Effector memory CD4-positive, alpha-beta T cell (primary cell): ENCODE results near the gene HSPB9.

ENCODE experiments used
- DNase-seq, 3 donors: peaks; one replicate each; pipeline ENCODE4 v3.0.0-alpha.2; 2020
- H3K27ac ChIP-seq: 2 replicates; pipeline ENCODE4 v1.7.0; 2013; ENCODE audit warnings: mild to moderate bottlenecking, low read length, moderate library complexity; ENCODE audit not compliant: insufficient read depth, poor library complexity, severe bottlenecking
- H3K27me3 ChIP-seq: replicated peaks from 2 replicates; pipeline ENCODE4 v1.7.0; 2013; ENCODE audit warnings: mild to moderate bottlenecking, low read length; ENCODE audit not compliant: insufficient read depth, control insufficient read depth, poor library complexity, severe bottlenecking
- H3K36me3 ChIP-seq: 2 replicates; pipeline ENCODE4 v1.7.0; 2013; ENCODE audit warnings: mild to moderate bottlenecking, low read length, moderate library complexity; ENCODE audit not compliant: control insufficient read depth, insufficient read depth
- H3K4me1 ChIP-seq: 2 replicates; pipeline ENCODE4 v1.7.0; 2013; ENCODE audit warnings: low read length, mild to moderate bottlenecking; ENCODE audit not compliant: control insufficient read depth, insufficient read depth, poor library complexity, severe bottlenecking
- H3K4me3 ChIP-seq: 2 replicates; pipeline ENCODE4 v1.7.0; 2013; ENCODE audit warnings: low read length, low read depth, mild to moderate bottlenecking; ENCODE audit not compliant: insufficient read depth, poor library complexity, severe bottlenecking
- H3K9me3 ChIP-seq: 2 replicates; pipeline ENCODE4 v1.7.0; 2013; ENCODE audit warnings: mild to moderate bottlenecking, low read length, moderate library complexity; ENCODE audit not compliant: control insufficient read depth
- total RNA-seq, 3 donors: gene quantifications; one replicate each; lab custom pipeline; 2026; lab: John Stamatoyannopoulos, UW

Gene HSPB9, protein sequence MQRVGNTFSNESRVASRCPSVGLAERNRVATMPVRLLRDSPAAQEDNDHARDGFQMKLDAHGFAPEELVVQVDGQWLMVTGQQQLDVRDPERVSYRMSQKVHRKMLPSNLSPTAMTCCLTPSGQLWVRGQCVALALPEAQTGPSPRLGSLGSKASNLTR
- total RNA-seq = 0 reads per million in 3 donors

DNA sequence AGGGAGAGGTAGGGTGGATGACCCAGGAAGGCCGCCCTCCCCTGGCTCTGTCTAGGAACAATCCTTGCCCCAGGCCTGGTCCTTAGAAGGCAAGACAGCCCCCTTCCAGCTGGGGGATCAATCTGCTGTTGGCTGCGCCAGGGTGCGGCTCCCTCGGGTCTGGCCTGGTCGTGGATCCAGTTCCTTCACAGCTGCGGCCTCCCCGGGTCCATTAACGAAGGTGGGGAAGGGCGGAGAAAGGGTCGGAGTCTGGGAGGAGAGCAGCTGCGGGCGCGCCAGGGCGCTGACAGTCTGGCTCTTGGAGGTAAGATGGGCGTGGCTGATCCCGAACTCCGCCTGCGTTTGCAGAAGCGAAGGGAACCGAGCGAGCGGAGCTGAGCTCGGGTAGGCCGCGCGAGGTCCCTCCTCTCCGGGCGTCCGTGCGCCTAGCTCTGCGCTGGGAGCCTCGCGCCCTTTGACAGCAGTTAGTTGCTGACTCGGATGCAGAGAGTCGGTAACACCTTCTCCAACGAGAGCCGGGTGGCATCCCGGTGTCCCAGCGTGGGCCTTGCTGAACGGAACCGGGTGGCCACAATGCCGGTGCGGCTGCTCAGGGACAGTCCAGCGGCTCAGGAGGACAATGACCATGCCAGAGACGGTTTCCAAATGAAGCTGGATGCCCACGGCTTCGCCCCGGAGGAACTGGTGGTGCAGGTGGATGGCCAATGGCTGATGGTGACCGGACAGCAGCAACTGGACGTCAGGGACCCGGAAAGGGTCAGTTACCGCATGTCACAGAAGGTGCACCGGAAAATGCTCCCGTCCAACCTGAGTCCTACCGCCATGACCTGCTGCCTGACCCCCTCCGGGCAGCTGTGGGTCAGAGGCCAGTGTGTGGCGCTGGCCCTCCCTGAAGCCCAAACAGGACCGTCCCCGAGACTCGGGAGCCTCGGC is at the start of gene HSPB9:
TSS of gene HSPB9 (plus strand) at position 434 of the 933 bp plus-strand sequence. CDS start at position 481, 47 bp downstream.
- no peak within 1 kb of the TSS for H3K27ac ChIP-seq
- no peak for DNase-seq
- H3K27me3 ChIP-seq = no peaks in the 10 kb centered on the region
- H3K4me1 ChIP-seq = peaks cover 8% of the 10 kb centered on the region
- peaks cover 37% of the 10 kb centered on the region for H3K36me3 ChIP-seq
- no peaks in the 10 kb centered on the region for H3K9me3 ChIP-seq
- H3K4me3 ChIP-seq = peak within 1 kb of the TSS; percentile 69

DNA sequence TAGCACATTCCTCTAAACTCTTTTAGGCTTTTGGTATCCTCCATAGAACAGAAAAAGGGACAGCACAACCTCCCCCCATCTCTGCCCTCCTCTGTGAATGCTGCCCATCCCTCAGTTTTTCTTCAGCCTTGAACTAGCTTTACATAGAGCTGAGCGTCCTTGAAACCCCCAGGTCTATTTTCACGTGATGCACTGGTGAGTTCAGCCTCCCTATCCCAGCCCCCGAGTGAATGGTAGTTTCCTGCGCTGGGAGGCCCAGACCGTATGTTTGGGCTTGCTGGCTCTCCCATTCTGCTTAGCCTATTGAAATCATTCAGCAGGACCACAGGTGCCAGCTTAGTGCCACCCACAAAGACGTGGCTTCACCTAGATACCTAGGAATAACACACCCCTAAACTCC is 46.8 kb upstream of the HSPB9 start:
- Histone ChIP-seq H3K27me3 (peaks cover 18% of the 10 kb centered on the region), H3K27ac (no peak overlapping the region), H3K9me3 (no peaks in the 10 kb centered on the region)

DNA sequence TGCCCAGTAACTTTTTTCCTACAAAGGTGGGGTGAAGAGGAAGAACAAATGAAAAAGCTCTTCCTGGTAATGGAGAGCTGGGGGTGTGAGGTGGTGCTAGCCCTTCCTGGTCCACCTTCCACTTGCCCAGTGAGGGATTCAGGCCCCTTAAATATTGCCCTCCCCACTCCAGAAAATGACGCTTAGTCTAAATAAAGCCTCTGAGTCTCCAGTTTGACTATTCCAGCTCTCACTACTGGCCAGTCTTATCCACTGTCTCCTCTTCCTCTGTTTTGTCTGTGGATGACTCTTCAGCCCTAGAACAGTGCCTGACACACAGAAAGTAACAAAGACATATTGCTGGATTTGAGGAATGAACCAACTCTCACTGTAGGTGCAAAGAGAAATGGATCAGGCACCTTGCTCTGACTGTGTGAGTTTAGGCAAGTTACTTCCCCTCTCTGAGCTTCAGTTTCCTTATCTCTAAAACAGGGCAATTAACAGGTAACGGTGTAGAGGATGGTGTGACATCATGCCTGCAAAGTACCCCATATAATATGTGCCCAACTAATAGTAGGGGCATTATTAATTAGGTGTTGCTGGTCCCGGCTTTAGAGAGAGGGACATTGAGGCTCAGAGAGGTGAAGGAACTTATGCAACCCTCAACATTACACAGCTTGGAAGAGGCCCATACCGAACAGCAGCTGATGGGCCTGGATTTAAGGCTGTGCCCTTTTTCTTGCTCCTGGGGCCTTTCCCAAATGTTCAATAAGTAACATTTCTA is 45.6 kb upstream of the HSPB9 start:
- peaks cover 8% of the 10 kb centered on the region for H3K4me1 ChIP-seq
- H3K27me3 ChIP-seq = peaks cover 10% of the 10 kb centered on the region
- no peaks in the 10 kb centered on the region for H3K36me3 ChIP-seq
- H3K4me3 ChIP-seq = no peak overlapping the region
- H3K27ac ChIP-seq = no peak overlapping the region
- no peaks in the 10 kb centered on the region for H3K9me3 ChIP-seq
- DNase-seq = no peak

More for the DNA sequence above, 46.8 kb upstream of the HSPB9 start:
- Histone ChIP-seq H3K4me3 (no peak overlapping the region), H3K36me3 (no peaks in the 10 kb centered on the region), H3K4me1 (peaks cover 11% of the 10 kb centered on the region)
- no peak for DNase-seq

DNA sequence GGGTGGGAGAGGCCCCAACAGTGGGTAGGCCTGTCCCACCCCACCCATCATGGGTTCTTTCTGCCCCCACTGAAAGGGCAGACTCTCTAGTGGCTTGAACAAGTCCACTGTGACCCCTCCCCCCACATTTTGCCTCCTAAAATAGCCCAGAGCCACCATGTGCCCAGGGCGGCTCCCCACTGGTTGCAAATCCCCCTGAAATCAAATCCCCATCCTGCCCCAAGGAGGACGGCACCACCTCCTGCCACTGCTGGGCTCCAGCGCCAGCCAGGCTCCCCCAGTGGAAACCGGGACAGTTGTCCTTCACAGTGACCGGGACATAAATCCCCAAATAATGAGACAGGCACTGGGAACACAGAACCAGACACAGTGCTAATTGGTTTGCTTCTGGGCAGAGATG is 44.8 kb upstream of the HSPB9 start:
- no peaks in the 10 kb centered on the region for H3K36me3 ChIP-seq
- peaks cover 2% of the 10 kb centered on the region for H3K27me3 ChIP-seq
- no peak overlapping the region for H3K27ac ChIP-seq
- H3K4me1 ChIP-seq = peaks cover under 1% of the 10 kb centered on the region
- no peak overlapping the region for H3K4me3 ChIP-seq
- no peak for DNase-seq
- no peaks in the 10 kb centered on the region for H3K9me3 ChIP-seq

DNA sequence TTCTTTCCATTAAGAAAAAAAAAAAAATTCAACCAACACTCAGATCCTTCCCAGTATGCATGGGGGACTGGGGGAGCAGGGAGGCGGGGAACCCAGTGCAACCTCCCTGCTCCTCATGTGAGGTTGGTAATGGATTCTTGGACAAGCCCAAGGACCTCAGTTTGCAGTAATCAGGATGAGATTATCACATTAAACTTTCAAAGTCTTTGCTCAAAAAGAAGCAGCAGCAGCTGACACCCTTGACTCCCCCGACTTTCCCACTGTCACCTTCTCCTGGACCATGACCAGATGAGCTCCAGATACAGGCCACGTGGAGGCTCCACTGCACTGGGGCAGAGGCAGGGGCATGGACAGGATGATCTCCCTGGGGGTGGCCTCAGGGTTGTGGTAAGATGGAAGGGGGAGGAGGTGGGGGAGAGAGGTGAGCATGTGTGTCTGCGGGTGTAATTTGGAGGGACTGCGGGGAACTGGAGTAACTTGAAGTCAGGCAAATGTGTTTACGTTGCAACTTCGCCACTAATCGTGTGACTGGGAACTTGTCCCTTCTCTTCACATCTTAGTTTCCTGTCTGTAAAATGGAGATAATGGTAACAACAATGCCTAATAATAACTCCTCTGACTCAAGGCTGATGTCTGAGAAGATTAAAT is 44.1 kb upstream of the HSPB9 start:
- Histone ChIP-seq H3K4me1 (no peaks in the 10 kb centered on the region), H3K36me3 (no peaks in the 10 kb centered on the region), H3K27me3 (no peaks in the 10 kb centered on the region), H3K9me3 (no peaks in the 10 kb centered on the region), H3K4me3 (no peak overlapping the region), H3K27ac (no peak overlapping the region)
- no peak for DNase-seq

DNA sequence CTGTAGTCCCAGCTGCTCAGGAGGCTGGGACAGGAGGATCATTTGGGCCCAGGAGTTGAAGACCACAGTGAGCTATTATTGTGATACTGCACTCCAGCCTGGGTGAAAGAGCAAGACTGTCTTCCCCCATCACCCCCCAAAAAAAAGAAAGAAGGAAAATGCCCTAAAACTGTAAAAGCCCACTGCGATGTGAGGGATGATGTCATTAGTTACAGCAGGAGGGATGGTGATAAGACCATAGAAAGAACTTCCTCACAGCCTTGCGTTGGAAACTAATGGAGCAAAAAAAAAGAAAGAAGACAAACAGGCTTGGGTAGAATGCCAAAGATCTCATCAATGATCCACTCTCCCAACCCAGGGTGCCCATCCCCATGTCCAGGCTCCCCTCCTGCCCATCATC is 43.1 kb upstream of the HSPB9 start:
- H3K27ac ChIP-seq = no peak overlapping the region
- no peaks in the 10 kb centered on the region for H3K27me3 ChIP-seq
- H3K4me1 ChIP-seq = no peaks in the 10 kb centered on the region
- no peak for DNase-seq
- no peak overlapping the region for H3K4me3 ChIP-seq
- no peaks in the 10 kb centered on the region for H3K36me3 ChIP-seq
- H3K9me3 ChIP-seq = no peaks in the 10 kb centered on the region

DNA sequence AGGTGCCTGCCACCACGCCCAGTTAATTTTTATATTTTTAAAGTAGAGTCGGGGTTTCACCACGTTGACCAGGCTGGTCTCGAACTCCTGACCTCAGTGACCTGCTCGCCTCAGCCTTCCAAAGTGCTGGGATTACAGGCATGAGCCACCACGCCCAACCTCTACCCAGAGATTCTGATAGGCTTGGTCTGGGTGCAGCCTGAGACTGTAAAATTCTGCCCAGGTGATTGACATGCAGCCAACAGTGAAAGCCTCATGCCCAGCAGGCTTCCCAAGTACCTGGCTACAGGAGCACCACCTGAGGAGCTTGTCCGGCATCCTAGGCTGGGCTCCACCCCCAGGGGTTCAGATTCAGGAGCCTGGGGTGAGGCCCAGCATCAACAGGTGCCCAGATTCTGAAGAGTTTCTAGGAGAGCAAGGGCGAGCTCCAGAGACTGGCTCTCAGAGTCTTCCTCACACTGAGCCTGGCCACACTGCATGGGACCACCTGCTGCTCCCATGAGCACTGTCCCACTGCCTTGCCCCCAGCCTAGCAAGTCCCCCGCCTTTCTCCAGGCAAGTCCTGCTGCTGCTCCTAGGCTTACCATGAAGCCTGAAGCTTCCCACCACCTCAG is 41.0 kb upstream of the HSPB9 start:
- no peak for DNase-seq
- no peaks in the 10 kb centered on the region for H3K4me1 ChIP-seq
- no peaks in the 10 kb centered on the region for H3K9me3 ChIP-seq
- no peaks in the 10 kb centered on the region for H3K27me3 ChIP-seq
- H3K27ac ChIP-seq = no peak overlapping the region
- no peak overlapping the region for H3K4me3 ChIP-seq
- no peaks in the 10 kb centered on the region for H3K36me3 ChIP-seq

DNA sequence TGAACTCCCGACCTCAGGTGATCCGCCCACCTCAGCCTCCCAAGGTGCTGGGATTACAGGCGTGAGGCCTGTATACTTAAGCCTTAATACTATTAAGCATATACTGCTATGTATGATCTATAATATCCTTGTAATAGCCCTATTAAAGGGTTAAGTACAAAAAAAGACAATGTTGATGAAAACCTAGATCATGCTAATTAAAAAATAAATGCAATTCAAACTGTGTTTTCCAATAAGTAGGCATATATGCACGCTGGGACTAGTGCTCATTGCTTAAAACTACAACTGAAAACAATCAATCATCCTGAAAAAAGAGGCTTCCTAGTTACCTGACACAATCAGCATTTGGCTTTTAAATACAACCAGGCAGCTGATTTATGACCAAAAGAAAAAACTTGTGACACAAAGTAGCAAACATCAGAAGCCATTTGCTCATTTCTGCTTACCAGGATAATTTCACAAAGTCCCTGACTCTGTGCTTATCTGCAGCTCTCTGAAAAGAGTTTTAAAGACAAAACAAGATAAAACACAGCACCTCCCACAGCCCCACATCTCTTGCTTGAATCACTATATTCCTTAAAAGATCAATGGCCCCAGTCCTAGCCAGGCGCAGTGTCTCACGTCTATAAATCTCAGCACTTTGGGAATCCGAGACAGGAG is 35.4 kb upstream of the HSPB9 start:
- H3K36me3 ChIP-seq = no peaks in the 10 kb centered on the region
- H3K4me1 ChIP-seq = no peaks in the 10 kb centered on the region
- H3K4me3 ChIP-seq = no peak overlapping the region
- no peaks in the 10 kb centered on the region for H3K9me3 ChIP-seq
- DNase-seq = no peak
- no peaks in the 10 kb centered on the region for H3K27me3 ChIP-seq
- H3K27ac ChIP-seq = no peak overlapping the region
